ENCODE results near the gene TNS3.

- TF ChIP-seq, protein P1, sequence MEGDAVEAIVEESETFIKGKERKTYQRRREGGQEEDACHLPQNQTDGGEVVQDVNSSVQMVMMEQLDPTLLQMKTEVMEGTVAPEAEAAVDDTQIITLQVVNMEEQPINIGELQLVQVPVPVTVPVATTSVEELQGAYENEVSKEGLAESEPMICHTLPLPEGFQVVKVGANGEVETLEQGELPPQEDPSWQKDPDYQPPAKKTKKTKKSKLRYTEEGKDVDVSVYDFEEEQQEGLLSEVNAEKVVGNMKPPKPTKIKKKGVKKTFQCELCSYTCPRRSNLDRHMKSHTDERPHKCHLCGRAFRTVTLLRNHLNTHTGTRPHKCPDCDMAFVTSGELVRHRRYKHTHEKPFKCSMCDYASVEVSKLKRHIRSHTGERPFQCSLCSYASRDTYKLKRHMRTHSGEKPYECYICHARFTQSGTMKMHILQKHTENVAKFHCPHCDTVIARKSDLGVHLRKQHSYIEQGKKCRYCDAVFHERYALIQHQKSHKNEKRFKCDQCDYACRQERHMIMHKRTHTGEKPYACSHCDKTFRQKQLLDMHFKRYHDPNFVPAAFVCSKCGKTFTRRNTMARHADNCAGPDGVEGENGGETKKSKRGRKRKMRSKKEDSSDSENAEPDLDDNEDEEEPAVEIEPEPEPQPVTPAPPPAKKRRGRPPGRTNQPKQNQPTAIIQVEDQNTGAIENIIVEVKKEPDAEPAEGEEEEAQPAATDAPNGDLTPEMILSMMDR (conservative IDR thresholded peaks at IDR 0.05) = no peak
- no peak for TF ChIP-seq EZH2 (IDR thresholded peaks at IDR 0.05; ENCODE audit: low read depth)
Observed at GRCh38 chr7:47438411-47439029, 143.4 kb downstream of the TNS3 start.
